ENCODE results near the gene DCHS1. TPM values are rescaled to one million over a fixed set of nuclear protein-coding genes. Genes with fewer than 3 reads are reported as not detected.

DCHS1 gene
- total RNA-seq, 4 donors from 2014 or later, result 26.8 to 125 (median 73.6) TPM

- H3K36me3 ChIP-seq, result no peaks in the 10 kb centered on the region
- intact Hi-C loops (cut with DNase I; ENCODE audit: low total_unique reads), result no loop called here
- no peak overlapping the region for H3K27ac ChIP-seq
Measured at GRCh38 chr11:6584528-6584927, 71.1 kb downstream of the DCHS1 start.

GRCh38 chr11:6583584-6583983, 72.0 kb downstream of the DCHS1 start:
- no peak for TF ChIP-seq CTCF (IDR thresholded peaks at IDR 0.05)
- TF ChIP-seq POLR2A (IDR thresholded peaks at IDR 0.05), result no peak
- no peak overlapping the region for H3K4me3 ChIP-seq
- no peak for DNase-seq
- no peaks in the 10 kb centered on the region for H3K36me3 ChIP-seq
- no peak overlapping the region for H3K27ac ChIP-seq
- peaks cover 0 to 9% of the 10 kb centered on the region in 2 donors for H3K9me3 ChIP-seq
- intact Hi-C loops (cut with DNase I; ENCODE audit: low total_unique reads), result no loop called here
- no peaks in the 10 kb centered on the region for H3K4me1 ChIP-seq
- H3K27me3 ChIP-seq, result no peaks in the 10 kb centered on the region

More at GRCh38 chr11:6584528-6584927, 71.1 kb downstream of the DCHS1 start:
- no peak overlapping the region for H3K4me3 ChIP-seq
- no peak for DNase-seq
- TF ChIP-seq POLR2A (IDR thresholded peaks at IDR 0.05), result no peak
- TF ChIP-seq CTCF (IDR thresholded peaks at IDR 0.05), result no peak
- peaks cover 0 to 9% of the 10 kb centered on the region in 2 donors for H3K9me3 ChIP-seq
- no peaks in the 10 kb centered on the region for H3K27me3 ChIP-seq
- H3K4me1 ChIP-seq, result no peaks in the 10 kb centered on the region

DNA sequence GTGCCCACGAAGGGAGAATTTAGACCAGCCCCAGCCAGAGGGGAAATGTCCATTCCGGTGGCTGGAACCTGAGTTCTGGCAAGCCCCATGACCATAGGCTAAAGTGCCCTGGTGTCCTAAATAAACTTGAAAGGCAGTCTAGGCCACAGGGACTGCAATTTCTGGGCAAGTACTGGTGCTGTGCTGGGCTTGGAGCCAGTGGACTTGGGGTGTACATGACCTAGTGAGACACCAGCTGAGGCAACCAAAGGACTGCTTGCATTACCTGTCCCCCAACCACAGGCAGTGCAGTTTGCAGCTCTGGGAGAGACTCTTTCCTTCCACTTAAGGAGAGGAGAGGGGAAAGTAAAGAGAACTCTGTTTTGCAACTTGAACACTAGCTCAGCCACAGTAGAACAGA, 75.9 kb downstream of the DCHS1 start:
- peaks cover 0 to 11% of the 10 kb centered on the region in 2 donors for H3K4me1 ChIP-seq
- no peak for DNase-seq
- no peak overlapping the region for H3K4me3 ChIP-seq
- H3K27ac ChIP-seq, result no peak overlapping the region
- H3K9me3 ChIP-seq, result peaks cover 0 to 9% of the 10 kb centered on the region in 2 donors
- intact Hi-C loops (cut with DNase I; ENCODE audit: low total_unique reads), result no loop called here
- no peaks in the 10 kb centered on the region for H3K36me3 ChIP-seq
- no peak for TF ChIP-seq CTCF (IDR thresholded peaks at IDR 0.05)
- TF ChIP-seq POLR2A (IDR thresholded peaks at IDR 0.05), result no peak
- no peaks in the 10 kb centered on the region for H3K27me3 ChIP-seq

- Histone ChIP-seq H3K4me3 (no peak overlapping the region), H3K36me3 (no peaks in the 10 kb centered on the region), H3K4me1 (peaks cover 0 to 11% of the 10 kb centered on the region in 2 donors), H3K9me3 (peaks cover 0 to under 1% of the 10 kb centered on the region in 2 donors), H3K27me3 (no peaks in the 10 kb centered on the region), H3K27ac (no peak overlapping the region)
- no peak for DNase-seq
- intact Hi-C loops (cut with DNase I; ENCODE audit: low total_unique reads), result no loop called here
- TF ChIP-seq CTCF (IDR thresholded peaks at IDR 0.05), result no peak
- no peak for TF ChIP-seq POLR2A (IDR thresholded peaks at IDR 0.05)
Measured at GRCh38 chr11:6578134-6578533, 77.5 kb downstream of the DCHS1 start.

- TF ChIP-seq POLR2A (IDR thresholded peaks at IDR 0.05) (no peak), CTCF (IDR thresholded peaks at IDR 0.05) (no peak)
- H3K4me3 ChIP-seq, result no peak overlapping the region
- H3K4me1 ChIP-seq, result peaks cover 0 to 11% of the 10 kb centered on the region in 2 donors
- H3K36me3 ChIP-seq, result no peaks in the 10 kb centered on the region
- peak; percentile 46 to 48 for DNase-seq
- intact Hi-C loops (cut with DNase I; ENCODE audit: low total_unique reads), result no loop called here
- H3K9me3 ChIP-seq, result no peaks in the 10 kb centered on the region
- H3K27ac ChIP-seq, result peak overlapping the region; percentile 59 to 67
- no peaks in the 10 kb centered on the region for H3K27me3 ChIP-seq
Measured at GRCh38 chr11:6576471-6577373, 78.9 kb downstream of the DCHS1 start.

Data from uterus (tissue), 4 donors.